HG02970 (cell line): ENCODE data around the gene SLC8A1.

Experiments used
- ATAC-seq: cut with Tn5 transposase; IDR thresholded peaks from one replicate; pipeline ENCODE4 v1.9.1; 2021; ENCODE audit warnings: mild to moderate bottlenecking, moderate library complexity, moderate number of reproducible peaks; ENCODE audit not compliant: unreplicated experiment, low FRiP score

Gene SLC8A1

DNA sequence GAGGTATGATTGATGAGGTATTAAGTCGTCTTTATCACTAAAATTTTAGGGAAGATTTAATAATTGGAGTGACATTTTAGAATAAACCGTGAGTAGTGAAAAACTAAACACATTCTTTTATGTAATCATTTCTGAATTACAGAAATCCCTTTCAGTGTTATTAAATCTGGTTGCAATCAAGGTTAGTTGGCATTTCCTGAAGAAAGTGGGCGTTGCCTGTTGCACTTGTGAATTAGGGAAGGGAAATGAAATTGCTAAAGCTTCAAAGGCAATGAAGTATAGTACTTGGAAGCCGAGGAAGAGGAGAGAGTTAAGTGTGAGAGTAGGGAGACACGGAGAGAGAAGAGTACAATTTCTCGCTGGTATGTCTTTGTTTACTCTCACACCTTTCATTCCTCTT lies 274.5 kb downstream of the SLC8A1 start:
- ATAC-seq = no peak

DNA sequence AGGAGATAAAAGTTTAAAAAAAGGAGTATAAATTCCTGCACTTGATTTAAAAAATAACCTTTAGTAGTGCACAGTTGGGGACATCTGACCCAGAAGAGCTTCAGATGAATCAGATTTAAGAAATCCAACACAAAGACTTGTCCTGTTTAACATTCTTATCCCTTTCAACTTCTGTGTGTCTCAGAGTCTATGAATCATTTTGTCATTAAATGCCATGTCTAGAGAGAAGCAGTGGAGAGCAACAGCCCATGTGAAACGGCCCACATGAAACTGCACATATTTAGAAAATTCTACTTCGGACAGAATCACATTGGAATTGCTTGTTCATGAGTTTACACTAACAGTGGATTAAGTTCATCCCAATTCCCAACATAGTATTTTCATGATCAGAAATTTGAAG lies 278.6 kb downstream of the SLC8A1 start:
- ATAC-seq = no peak

GRCh38 chr2:40169856-40170255 lies 282.0 kb downstream of the SLC8A1 start:
- no peak for ATAC-seq

GRCh38 chr2:40169430-40169829 lies 282.5 kb downstream of the SLC8A1 start:
- ATAC-seq = no peak

- no peak for ATAC-seq
These were observed 283.3 kb downstream of the SLC8A1 start for GRCh38 chr2:40168546-40168945.

- ATAC-seq = no peak
These were observed 283.9 kb downstream of the SLC8A1 start for GRCh38 chr2:40168032-40168431.

DNA sequence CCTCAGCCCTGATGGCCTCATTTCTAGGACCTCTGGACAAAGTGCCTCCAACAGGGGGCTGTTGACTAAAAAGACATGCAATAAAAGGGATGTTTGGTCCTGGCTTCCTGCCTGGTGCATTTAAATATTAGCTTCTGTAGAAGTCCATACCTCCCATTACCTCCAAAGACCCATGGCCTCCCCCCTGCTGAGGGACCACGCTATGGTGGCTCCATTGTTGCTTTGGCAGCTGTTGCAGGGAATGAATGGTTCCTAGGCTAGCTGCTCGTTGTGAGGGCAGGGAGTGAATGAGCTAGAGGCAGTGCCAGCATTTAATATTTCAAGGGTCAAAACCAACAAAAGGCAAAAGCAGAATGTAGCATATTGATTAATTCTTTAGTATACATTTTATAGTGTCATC lies 285.9 kb downstream of the SLC8A1 start:
- ATAC-seq = no peak

DNA sequence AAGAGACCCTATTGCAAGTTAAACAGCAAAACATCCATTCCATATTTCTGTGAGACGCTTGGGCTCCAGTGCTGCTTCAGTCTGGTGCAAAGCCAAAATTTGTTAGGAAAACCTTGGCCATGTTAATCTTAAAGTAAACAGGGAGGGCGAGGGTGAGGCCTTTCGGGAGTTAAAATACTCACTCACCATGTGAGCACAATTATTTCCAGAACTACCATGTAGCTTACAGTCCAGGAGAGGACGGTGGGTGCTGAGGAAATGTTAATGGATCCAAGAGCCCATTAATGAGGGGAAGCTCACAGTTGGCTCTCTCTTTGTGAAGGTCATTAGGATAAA lies 286.4 kb downstream of the SLC8A1 start:
- no peak for ATAC-seq

GRCh38 chr2:40164736-40165508 lies 287.0 kb downstream of the SLC8A1 start:
- no peak for ATAC-seq

GRCh38 chr2:40161986-40162385 lies 289.9 kb downstream of the SLC8A1 start:
- ATAC-seq = no peak

DNA sequence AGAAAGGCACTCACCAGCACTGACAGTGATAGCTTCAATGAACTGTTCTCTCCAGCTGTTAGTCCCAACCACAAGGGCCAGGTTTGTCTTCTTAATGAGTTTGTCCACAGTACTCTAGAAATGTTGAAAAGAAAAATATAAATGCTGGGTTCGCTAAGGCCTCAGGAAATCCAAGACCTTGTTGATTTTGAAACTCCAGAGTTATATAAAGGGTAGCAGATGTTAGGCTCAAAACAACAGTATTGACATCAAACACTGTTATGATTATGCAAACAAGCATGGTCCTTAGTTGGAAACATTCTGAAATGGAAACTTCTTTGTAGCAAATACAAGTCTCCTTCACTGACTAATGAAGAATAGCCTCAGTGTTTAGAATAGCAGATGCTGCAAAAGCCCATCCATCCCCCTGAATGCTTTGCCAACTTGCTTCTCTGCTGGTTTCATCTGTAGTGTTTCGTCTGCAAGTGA lies 291.1 kb downstream of the SLC8A1 start:
- no peak for ATAC-seq

- ATAC-seq = no peak
These were observed 292.6 kb downstream of the SLC8A1 start for GRCh38 chr2:40159333-40159732.

DNA sequence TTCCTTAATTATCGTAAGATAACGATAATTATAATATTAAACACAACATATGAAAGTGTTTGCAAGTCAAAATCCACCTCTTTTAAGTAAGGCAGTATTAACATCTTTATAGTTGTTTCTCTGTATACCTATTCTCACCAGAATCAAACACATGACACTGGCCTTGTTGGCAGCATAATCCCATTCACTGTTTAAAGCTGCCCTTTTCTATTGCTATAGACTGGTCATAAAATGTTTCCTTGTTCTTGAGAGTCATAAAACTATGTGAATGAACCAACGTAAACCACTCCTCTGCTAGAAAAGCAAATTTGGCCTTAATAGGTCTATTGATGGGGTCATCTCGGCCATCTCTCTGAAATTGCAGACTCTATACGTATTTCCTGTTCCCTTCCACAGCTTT lies 293.1 kb downstream of the SLC8A1 start:
- no peak for ATAC-seq

DNA sequence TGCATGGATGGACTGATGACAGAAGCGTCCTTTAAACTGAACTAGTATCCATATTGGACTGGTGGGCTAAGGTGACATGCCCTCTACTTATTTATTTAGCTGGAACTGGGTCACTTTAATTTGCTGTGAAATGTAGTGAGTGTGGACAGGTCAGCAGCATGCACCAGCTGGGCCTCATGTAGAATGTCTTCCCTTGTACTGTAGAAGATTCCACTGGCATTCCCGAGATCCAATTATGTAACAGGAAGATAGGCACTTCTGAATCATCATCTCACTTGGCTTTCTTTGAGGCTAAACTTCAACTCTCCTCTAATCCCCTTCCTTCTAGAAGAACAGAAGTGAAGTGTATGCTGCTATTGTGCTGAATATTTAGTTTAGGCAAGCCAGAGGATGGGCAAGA lies 296.2 kb downstream of the SLC8A1 start:
- ATAC-seq = no peak

- no peak for ATAC-seq
These were observed 301.6 kb downstream of the SLC8A1 start for GRCh38 chr2:40150266-40150665.

GRCh38 chr2:40148334-40148733 lies 303.6 kb downstream of the SLC8A1 start:
- ATAC-seq = no peak

DNA sequence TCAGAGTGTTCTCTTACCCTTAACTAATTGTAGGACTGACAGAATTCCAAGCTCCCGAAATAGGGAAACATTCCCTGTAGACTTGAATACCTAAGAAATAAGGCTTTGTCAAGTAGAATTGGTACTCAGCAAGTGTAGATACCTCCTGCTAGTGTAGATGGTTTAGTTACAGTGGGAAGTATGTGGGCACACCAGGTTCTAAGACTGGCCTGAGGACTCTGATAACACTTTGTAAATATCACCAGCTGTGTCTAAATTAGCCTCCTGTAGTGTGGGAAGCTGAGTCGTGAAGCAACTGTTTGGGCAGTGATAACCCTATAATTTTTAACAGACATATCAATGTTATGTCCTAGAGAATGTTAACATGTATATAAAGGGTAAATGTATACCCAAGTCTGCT lies 304.5 kb downstream of the SLC8A1 start:
- no peak for ATAC-seq

- ATAC-seq = no peak
These were observed 307.9 kb downstream of the SLC8A1 start for GRCh38 chr2:40144022-40144421.

GRCh38 chr2:40138314-40138713 lies 313.6 kb downstream of the SLC8A1 start:
- no peak for ATAC-seq

DNA sequence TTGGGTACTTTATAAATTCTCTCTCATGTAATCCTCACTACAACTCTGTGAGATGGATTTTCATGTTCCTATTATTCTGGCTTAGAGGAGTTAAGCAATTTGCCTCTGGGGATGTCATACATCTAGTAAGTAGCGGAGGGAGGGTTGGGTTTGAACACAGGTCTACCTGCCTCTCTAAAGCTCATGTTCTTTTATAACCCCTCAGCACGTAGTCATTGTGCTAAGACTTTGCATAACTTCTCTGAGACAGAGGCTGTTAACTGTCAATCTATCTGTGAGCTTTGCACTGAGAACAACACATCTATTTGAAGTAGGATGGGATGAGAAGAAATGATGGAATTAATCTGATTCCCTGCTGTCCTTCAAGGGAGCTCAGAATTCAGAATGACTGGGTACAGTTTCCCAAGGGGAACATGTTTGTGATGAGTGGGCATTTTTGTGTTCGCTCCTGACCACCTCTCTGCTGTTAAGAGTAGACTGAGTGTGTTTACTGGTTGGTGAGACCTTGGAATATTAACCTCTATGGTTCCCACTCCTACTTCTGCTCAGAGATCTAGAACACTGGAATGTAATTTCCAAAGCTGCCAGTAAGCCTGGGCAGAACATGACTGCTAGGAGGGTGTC lies 320.7 kb downstream of the SLC8A1 start:
- no peak for ATAC-seq

DNA sequence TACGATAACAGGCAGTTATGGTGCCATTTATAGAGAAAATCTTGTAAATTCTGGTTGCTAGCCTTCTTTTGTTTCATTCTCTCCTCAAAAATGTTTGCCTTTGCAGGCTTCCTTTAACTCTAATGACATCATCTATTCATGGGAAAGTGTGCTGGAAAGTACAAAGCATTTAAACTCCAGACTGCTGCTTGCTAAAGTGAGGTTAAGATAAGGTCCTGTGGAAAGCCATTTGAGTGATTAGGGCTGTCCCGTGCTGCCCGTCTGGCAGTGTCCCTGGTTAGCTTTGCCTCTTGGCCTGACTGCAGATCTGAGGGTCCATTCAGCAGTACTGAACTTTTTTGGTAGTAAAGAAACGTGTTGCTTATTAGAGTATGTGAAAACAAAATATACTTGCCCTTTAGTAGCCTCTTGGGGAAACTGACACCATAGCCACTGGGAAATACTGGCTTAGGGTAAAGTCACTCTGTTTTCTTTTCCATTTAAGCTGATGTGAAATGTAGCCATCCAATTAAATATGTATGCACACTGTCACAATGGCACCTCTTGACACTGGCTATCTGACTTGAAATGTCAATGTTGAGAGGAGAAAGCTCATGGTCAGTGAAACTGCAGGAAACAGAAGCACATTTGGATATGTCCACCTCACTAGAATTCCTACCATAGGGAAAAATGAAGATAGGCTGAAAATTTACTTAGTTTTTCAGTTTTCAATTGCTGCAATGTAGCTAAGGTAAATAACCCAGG lies 321.5 kb downstream of the SLC8A1 start:
- ATAC-seq = no peak

DNA sequence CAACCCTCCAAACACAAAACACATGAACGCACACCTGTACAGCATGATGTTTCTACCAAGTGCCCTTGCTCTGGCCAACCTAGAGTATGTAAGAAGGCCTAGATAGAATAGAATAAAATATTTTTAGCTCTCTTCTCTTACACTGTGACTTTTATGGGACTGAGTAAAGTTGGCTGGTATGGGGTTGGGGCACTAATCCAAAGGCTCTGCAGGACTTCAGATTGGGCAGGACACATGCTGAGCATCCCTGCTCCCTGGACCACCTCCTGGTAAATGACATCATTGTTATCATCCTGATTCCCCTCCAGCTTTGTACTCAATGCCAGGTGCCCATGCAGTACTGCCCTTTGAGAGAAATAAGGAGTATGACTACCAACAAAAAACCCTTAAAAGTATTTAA lies 322.2 kb downstream of the SLC8A1 start:
- no peak for ATAC-seq
